Panc1 (cell line): Measurements from ENCODE around the gene C11orf68. TPM values are rescaled to one million over a fixed set of nuclear protein-coding genes. Genes with fewer than 3 reads are reported as not detected.
A peak's percentile ranks its signal among the peaks of the same experiment; 100 is the strongest.

Experiments
- ATAC-seq: fragments of 200-7000 bp; cut with Tn5 transposase; 2 replicates; pipeline ENCODE4 v1.9.1; 2020; ENCODE audit warnings: mild to moderate bottlenecking, moderate library complexity
- BruUV-seq: library from RNA; stranded (reverse); fragments of 400-500 nt; replicated peaks from 2 replicates; lab custom pipeline; 2021; lab: Mats Ljungman, UMichigan
- CTCF ChIA-PET: fragments of 300-600 bp; sonication (Branson Sonifier 250); formaldehyde crosslinking; loops from one replicate; lab custom pipeline; 2022; ENCODE audit warnings: antibody characterized with exemption; lab: Charles Lee
- POLR2A ChIA-PET: fragments of 300-600 bp; sonication (Branson Sonifier 250); formaldehyde crosslinking; loops from one replicate; lab custom pipeline; 2022; ENCODE audit warnings: antibody characterized with exemption; lab: Charles Lee
- DNase-seq: peaks from one replicate; pipeline ENCODE4 v3.0.0-alpha.2; 2010; ENCODE audit warnings: low read depth, low spot score
- H3K27ac ChIP-seq: 2 replicates; pipeline ENCODE4 v1.5.1; 2011; ENCODE audit warnings: mild to moderate bottlenecking, low read length, inconsistent platforms
- H3K27me3 ChIP-seq: fragments of 200-500 bp; sonication (Bioruptor generic); 2 replicates; pipeline ENCODE4 v1.6.0; 2014; ENCODE audit warnings: low read length, inconsistent platforms; ENCODE audit not compliant: control insufficient read depth, insufficient read depth
- H3K36me3 ChIP-seq: fragments of 200-500 bp; sonication (Bioruptor generic); 2 replicates; pipeline ENCODE4 v1.5.1; 2014; ENCODE audit warnings: inconsistent platforms, mild to moderate bottlenecking, low read length, moderate library complexity; ENCODE audit not compliant: control insufficient read depth, insufficient read depth
- H3K4me1 ChIP-seq: 2 replicates; pipeline ENCODE4 v1.5.1; 2011; ENCODE audit warnings: inconsistent platforms, mild to moderate bottlenecking, low read length, moderate library complexity; ENCODE audit not compliant: control insufficient read depth, insufficient read depth
- H3K4me3 ChIP-seq, 2 experiments: 2 replicates each; pipeline ENCODE4 v1.5.1; 2011 to 2012; ENCODE audit warnings: low read depth in 2 of 2, low read length in 2 of 2, mild to moderate bottlenecking in 2 of 2, inconsistent platforms in 1 of 2, moderate library complexity in 1 of 2
- H3K9me3 ChIP-seq: fragments of 200-500 bp; sonication (Bioruptor generic); 2 replicates; pipeline ENCODE4 v1.5.1; 2014; ENCODE audit warnings: low read depth, mild to moderate bottlenecking, inconsistent platforms, low read length, moderate library complexity; ENCODE audit not compliant: control insufficient read depth, insufficient read depth
- POLR2AphosphoS5 ChIP-seq: IDR thresholded peaks from 2 replicates; pipeline ENCODE4 v1.6.1; 2012; ENCODE audit warnings: mild to moderate bottlenecking, low read depth, low read length, moderate library complexity
- SIN3A ChIP-seq: IDR thresholded peaks from 2 replicates; pipeline ENCODE4 v1.6.1; 2012; ENCODE audit warnings: low read depth, mild to moderate bottlenecking, low read length, moderate library complexity, borderline replicate concordance; ENCODE audit not compliant: insufficient read depth
- TCF7L2 ChIP-seq: IDR thresholded peaks from 2 replicates; pipeline ENCODE4 v1.6.1; 2011; ENCODE audit warnings: mild to moderate bottlenecking, low read depth, low read length, inconsistent platforms
- in situ Hi-C: cut with HindIII; loops from 2 replicates; pipeline ENCODE4 v1.10.0; 2016; ENCODE audit warnings: low sequenced_read_pairs, low pct_unique_long_range_greater_than_20kb
- intact Hi-C: fragments of 100-400 bp; cut with micrococcal nuclease; formaldehyde crosslinking; loops from one replicate; pipeline ENCODE4 v1.10.0; 2022; ENCODE audit not compliant: unreplicated experiment
- total RNA-seq: library from RNA; stranded (reverse); gene quantifications from one replicate; pipeline ENCODE4 v1.2.1, GENCODE V29; 2021; ENCODE audit not compliant: unreplicated experiment
- TF ChIP-seq, protein P1 (sequence below), 2 experiments: IDR thresholded peaks; 2 replicates each; pipeline ENCODE4 v1.6.1; 2011 to 2012; ENCODE audit warnings: low read depth in 2 of 2, control low read depth in 1 of 2, low read length in 1 of 2, mild to moderate bottlenecking in 1 of 2, moderate library complexity in 1 of 2; ENCODE audit not compliant: insufficient read depth in 1 of 2
- TF ChIP-seq, protein P2 (sequence below): fragments of 450-650 bp; IDR thresholded peaks from 2 replicates; pipeline ENCODE4 v1.5.1; 2017; ENCODE audit warnings: mild to moderate bottlenecking

C11orf68 gene
- total RNA-seq, 1 experiment from 2014 or later, result 84.7 TPM

DNA sequence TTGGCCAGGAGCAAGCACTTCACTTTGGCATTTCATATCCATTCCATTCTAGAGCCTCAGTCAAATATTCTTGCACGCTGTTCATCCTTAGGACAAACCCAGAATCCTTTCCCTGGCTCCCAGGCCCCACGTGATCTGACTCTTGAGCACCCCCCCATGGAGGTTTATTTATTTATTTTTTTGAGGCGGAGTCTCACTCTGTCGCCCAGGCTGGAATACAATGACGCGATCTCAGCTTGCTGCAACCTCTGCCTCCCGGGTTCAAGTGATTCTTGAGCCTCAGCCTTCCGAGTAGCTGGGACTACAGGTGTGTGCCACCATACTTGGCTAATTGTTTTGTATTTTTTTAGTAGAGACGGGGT lies 13.7 kb upstream of the C11orf68 start:
- ATAC-seq, result peak; percentile 47
- intact Hi-C loops, result no loop called here
- no peaks in the 10 kb centered on the region for H3K36me3 ChIP-seq
- H3K4me3 ChIP-seq, result no peak overlapping the region
- H3K9me3 ChIP-seq, result no peaks in the 10 kb centered on the region
- H3K27ac ChIP-seq, result no peak overlapping the region
- no TSS peak for BruUV-seq
- no peak for TF ChIP-seq SIN3A
- TF ChIP-seq, protein P1, sequence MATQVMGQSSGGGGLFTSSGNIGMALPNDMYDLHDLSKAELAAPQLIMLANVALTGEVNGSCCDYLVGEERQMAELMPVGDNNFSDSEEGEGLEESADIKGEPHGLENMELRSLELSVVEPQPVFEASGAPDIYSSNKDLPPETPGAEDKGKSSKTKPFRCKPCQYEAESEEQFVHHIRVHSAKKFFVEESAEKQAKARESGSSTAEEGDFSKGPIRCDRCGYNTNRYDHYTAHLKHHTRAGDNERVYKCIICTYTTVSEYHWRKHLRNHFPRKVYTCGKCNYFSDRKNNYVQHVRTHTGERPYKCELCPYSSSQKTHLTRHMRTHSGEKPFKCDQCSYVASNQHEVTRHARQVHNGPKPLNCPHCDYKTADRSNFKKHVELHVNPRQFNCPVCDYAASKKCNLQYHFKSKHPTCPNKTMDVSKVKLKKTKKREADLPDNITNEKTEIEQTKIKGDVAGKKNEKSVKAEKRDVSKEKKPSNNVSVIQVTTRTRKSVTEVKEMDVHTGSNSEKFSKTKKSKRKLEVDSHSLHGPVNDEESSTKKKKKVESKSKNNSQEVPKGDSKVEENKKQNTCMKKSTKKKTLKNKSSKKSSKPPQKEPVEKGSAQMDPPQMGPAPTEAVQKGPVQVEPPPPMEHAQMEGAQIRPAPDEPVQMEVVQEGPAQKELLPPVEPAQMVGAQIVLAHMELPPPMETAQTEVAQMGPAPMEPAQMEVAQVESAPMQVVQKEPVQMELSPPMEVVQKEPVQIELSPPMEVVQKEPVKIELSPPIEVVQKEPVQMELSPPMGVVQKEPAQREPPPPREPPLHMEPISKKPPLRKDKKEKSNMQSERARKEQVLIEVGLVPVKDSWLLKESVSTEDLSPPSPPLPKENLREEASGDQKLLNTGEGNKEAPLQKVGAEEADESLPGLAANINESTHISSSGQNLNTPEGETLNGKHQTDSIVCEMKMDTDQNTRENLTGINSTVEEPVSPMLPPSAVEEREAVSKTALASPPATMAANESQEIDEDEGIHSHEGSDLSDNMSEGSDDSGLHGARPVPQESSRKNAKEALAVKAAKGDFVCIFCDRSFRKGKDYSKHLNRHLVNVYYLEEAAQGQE (IDR thresholded peaks at IDR 0.05; ENCODE audit: insufficient read depth in 1 of 2, low read depth in 2 of 2, low read length in 1 of 2), result no peak
- no peak for TF ChIP-seq POLR2AphosphoS5
- TF ChIP-seq, protein P2, sequence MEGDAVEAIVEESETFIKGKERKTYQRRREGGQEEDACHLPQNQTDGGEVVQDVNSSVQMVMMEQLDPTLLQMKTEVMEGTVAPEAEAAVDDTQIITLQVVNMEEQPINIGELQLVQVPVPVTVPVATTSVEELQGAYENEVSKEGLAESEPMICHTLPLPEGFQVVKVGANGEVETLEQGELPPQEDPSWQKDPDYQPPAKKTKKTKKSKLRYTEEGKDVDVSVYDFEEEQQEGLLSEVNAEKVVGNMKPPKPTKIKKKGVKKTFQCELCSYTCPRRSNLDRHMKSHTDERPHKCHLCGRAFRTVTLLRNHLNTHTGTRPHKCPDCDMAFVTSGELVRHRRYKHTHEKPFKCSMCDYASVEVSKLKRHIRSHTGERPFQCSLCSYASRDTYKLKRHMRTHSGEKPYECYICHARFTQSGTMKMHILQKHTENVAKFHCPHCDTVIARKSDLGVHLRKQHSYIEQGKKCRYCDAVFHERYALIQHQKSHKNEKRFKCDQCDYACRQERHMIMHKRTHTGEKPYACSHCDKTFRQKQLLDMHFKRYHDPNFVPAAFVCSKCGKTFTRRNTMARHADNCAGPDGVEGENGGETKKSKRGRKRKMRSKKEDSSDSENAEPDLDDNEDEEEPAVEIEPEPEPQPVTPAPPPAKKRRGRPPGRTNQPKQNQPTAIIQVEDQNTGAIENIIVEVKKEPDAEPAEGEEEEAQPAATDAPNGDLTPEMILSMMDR, result no peak
- in situ Hi-C loops, result no loop called here
- no peaks in the 10 kb centered on the region for H3K27me3 ChIP-seq
- ChIA-PET CTCF (interaction anchor here (0.6 to 1.5 kb wide), 2 partner anchors 38 to 44 kb away, joined by 5 to 16 read pairs; partner anchors contain the start of gene FIBP), POLR2A (no interaction called here)
- peaks cover 10% of the 10 kb centered on the region for H3K4me1 ChIP-seq
- DNase-seq, result no peak

DNA sequence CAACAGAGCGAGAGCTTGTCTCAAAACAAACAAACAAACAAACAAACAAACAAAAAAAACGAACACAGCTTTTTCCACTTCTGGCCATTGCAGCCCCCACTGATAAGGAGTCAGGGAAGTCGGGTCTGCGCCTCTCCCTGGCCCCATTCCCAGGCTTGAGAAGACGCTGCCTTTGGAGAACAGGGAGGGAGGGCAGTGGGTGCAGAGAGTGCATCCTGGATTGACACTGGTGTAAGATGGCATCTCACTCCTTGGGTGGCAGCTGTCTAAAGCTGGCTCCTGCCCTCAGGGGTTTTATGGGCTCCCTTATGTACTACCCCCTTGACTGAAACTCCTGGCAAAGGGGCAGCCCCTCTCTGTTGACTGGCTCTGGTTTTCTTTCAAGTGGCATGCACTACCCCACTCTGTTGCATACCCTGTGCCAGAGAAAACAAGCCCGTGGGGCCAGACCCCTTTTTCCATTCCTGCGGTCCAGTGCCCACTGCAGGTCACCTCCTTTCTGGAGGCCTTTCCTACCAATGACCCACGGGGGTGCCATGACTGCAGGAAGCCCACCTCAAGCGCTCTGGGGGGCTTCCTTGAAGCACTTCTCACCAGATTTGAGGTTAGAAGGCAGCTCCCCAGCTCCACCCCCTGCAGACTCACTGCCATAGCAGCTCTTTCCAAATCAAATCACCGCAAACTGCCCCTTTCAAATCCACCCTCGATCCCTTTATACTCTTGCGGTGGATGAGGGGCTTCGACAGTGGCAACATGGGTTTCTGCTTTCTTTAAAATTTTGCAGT lies 13.1 kb upstream of the C11orf68 start:
- Histone ChIP-seq H3K4me3 (no peak overlapping the region), H3K27ac (no peak overlapping the region), H3K27me3 (no peaks in the 10 kb centered on the region), H3K9me3 (no peaks in the 10 kb centered on the region), H3K4me1 (peaks cover 10% of the 10 kb centered on the region), H3K36me3 (no peaks in the 10 kb centered on the region)
- POLR2A ChIA-PET, result interaction anchor here (0.6 kb wide), 1 partner anchor 31 kb away, joined by 3 read pairs; the partner anchor contains the start of gene FOSL1
- ATAC-seq (peak; percentile 53), DNase-seq (no peak)
- in situ Hi-C loops (no loop called here), intact Hi-C loops (no loop called here)
- TF ChIP-seq TCF7L2 (no peak), SIN3A (no peak), POLR2AphosphoS5 (no peak)
- TF ChIP-seq, protein P1 (IDR thresholded peaks at IDR 0.05; ENCODE audit: insufficient read depth in 1 of 2, low read depth in 2 of 2, low read length in 1 of 2), result no peak
- TF ChIP-seq, protein P2, result no peak
- BruUV-seq, result no TSS peak
- CTCF ChIA-PET, result interaction anchor here (0.6 to 1.5 kb wide), 3 partner anchors 39 to 47 kb away, joined by 3 to 16 read pairs (median 5); partner anchors contain the start of gene FIBP
